ENCODE results near the gene TAMALIN. TPM values are rescaled to one million over a fixed set of nuclear protein-coding genes. Genes with fewer than 3 reads are reported as not detected.

The TAMALIN gene
- polyA plus RNA-seq, 2 of the 4 experiments (the other 2 are of a cell fraction): 0.30 to 0.35 TPM

- H3K4me1 ChIP-seq: 0 out of 3 replicates have a peak, but pooled peaks cover 3% of the 10 kb centered on the region
- WGBS (ENCODE audit: missing lambda C conversion rate): 93% methylated on average over 8 of the region's 8 CpGs
- POLR2A ChIA-PET: no interaction called here
- CTCF ChIA-PET: interaction anchor here (0.6 to 41.8 kb wide), 4 partner anchors 8 to 480 kb away, joined by 3 to 1730 read pairs (median 1544); partner anchors contain the start of genes ATG101, NR4A1, SMIM41 and TAMALIN
- H3K9me3 ChIP-seq: no peaks in the 10 kb centered on the region
- H3K27ac ChIP-seq: no peak overlapping the region
- no peak for DNase-seq (ENCODE audit: low read depth in 1 of 2, low spot score in 1 of 2)
- TF ChIP-seq TP53 (CRISPR knock-in tag; IDR thresholded peaks at IDR 0.05) (no peak), JUNB (IDR thresholded peaks at IDR 0.05) (no peak), EP300 (IDR thresholded peaks at IDR 0.05) (no peak), ELK1 (IDR thresholded peaks at IDR 0.05; ENCODE audit: low read depth, low read length) (no peak), ZNF302 (CRISPR knock-in tag; IDR thresholded peaks at IDR 0.05) (no peak), RARB (CRISPR knock-in tag; IDR thresholded peaks at IDR 0.05) (no peak), RNF2 (IDR thresholded peaks at IDR 0.05; ENCODE audit: borderline replicate concordance, low read depth) (no peak), FOSL2 (IDR thresholded peaks at IDR 0.05) (no peak), FOSL2 (CRISPR knock-in tag; IDR thresholded peaks at IDR 0.05) (no peak), CHD2 (IDR thresholded peaks at IDR 0.05; ENCODE audit: low read length, partially characterized antibody) (no peak), KDM5A (IDR thresholded peaks at IDR 0.05) (no peak)
- no peak overlapping the region for H3K4me2 ChIP-seq
- H3K4me3 ChIP-seq: no peak overlapping the region
- FAIRE-seq: no peak
- no peak for ATAC-seq
Measured at GRCh38 chr12:52011602-52012214, 5.0 kb downstream of the TAMALIN start.

GRCh38 chr12:52013626-52014310 is 7.0 kb downstream of the TAMALIN start:
- ChIA-PET POLR2A (no interaction called here), CTCF (interaction anchor here (0.9 to 41.8 kb wide), 4 partner anchors 6 to 120 kb away, joined by 4 to 1730 read pairs (median 1544); partner anchors contain the start of genes ATG101, NR4A1, SMIM41 and TAMALIN)
- DNase-seq (ENCODE audit: low read depth in 1 of 2, low spot score in 1 of 2): no peak
- Histone ChIP-seq H3K4me2 (no peak overlapping the region), H3K9me3 (no peaks in the 10 kb centered on the region), H3K27ac (no peak overlapping the region), H3K4me1 (peaks cover 2% of the 10 kb centered on the region), H3K4me3 (no peak overlapping the region)
- no peak for ATAC-seq
- no peak for FAIRE-seq
- WGBS (ENCODE audit: missing lambda C conversion rate): 75% methylated on average over 16 of the region's 16 CpGs
- TF ChIP-seq RAD21 (conservative IDR thresholded peaks at IDR 0.05 in 1 of 2, IDR thresholded peaks at IDR 0.05 in 1 of 2) (no peak), JUN (IDR thresholded peaks at IDR 0.05) (no peak), MAZ (IDR thresholded peaks at IDR 0.05; ENCODE audit: borderline replicate concordance, low read depth, low read length) (no peak), NPAS2 (CRISPR knock-in tag; IDR thresholded peaks at IDR 0.05; ENCODE audit: borderline replicate concordance) (no peak), CBX2 (IDR thresholded peaks at IDR 0.05; ENCODE audit: borderline replicate concordance, low read depth) (no peak), BHLHE40 (IDR thresholded peaks at IDR 0.05; ENCODE audit: low read depth, low read length) (no peak), ZNF302 (CRISPR knock-in tag; IDR thresholded peaks at IDR 0.05) (no peak), GATA3 (IDR thresholded peaks at IDR 0.05; ENCODE audit: borderline replicate concordance) (no peak), SMC3 (IDR thresholded peaks at IDR 0.05) (no peak), CHD2 (IDR thresholded peaks at IDR 0.05; ENCODE audit: low read length, partially characterized antibody) (no peak)

GRCh38 chr12:52014567-52015530 is 8.1 kb downstream of the TAMALIN start:
- ChIA-PET CTCF (interaction anchor here (1.0 to 41.8 kb wide), 5 partner anchors 5 to 56 kb away, joined by 5 to 1730 read pairs (median 1544); partner anchors contain the start of genes ATG101, NR4A1, SMIM41 and TAMALIN), POLR2A (no interaction called here)
- no peak for FAIRE-seq
- no peaks in the 10 kb centered on the region for H3K9me3 ChIP-seq
- H3K4me3 ChIP-seq: no peak overlapping the region
- no peak for ATAC-seq
- no peak overlapping the region for H3K27ac ChIP-seq
- WGBS (ENCODE audit: missing lambda C conversion rate): 94% methylated on average over 69 of the region's 93 CpGs
- no peak overlapping the region for H3K4me2 ChIP-seq
- DNase-seq (ENCODE audit: low read depth in 1 of 2, low spot score in 1 of 2): no peak
- peaks cover 12% of the 10 kb centered on the region for H3K4me1 ChIP-seq
- no peak for TF ChIP-seq GATA3 (IDR thresholded peaks at IDR 0.05; ENCODE audit: borderline replicate concordance)
- no peak for TF ChIP-seq MAFK (IDR thresholded peaks at IDR 0.05; ENCODE audit: partially characterized antibody)
- TF ChIP-seq CBX8 (IDR thresholded peaks at IDR 0.05): no peak
- no peak for TF ChIP-seq KDM1A (IDR thresholded peaks at IDR 0.05; ENCODE audit: low read depth)
- TF ChIP-seq TFCP2L1 (CRISPR knock-in tag; IDR thresholded peaks at IDR 0.05): no peak
- no peak for TF ChIP-seq EP300 (IDR thresholded peaks at IDR 0.05)
- no peak for TF ChIP-seq PHF8 (IDR thresholded peaks at IDR 0.05; ENCODE audit: borderline replicate concordance, low read depth)
- no peak for TF ChIP-seq BCL3 (IDR thresholded peaks at IDR 0.05)
- no peak for TF ChIP-seq NR3C1 (IDR thresholded peaks at IDR 0.05)
- TF ChIP-seq POLR2A (IDR thresholded peaks at IDR 0.05; ENCODE audit: low read length): no peak
- no peak for TF ChIP-seq SMC3 (IDR thresholded peaks at IDR 0.05)
- no peak for TF ChIP-seq POLR2AphosphoS2 (conservative IDR thresholded peaks at IDR 0.05; ENCODE audit: low read length)
- TF ChIP-seq JUN (IDR thresholded peaks at IDR 0.05): no peak
- no peak for TF ChIP-seq HDAC2 (IDR thresholded peaks at IDR 0.05)
- TF ChIP-seq ZFP36 (IDR thresholded peaks at IDR 0.05; ENCODE audit: borderline replicate concordance, partially characterized antibody): no peak
- no peak for TF ChIP-seq ZNF302 (CRISPR knock-in tag; IDR thresholded peaks at IDR 0.05)
